ENCODE results near the gene ALDH1L1.
A peak's percentile ranks its signal among the peaks of the same experiment; 100 is the strongest.
"Not testable (repeated sequence)": the region's sequence is repeated elsewhere in the genome, so short reads cannot be mapped to it uniquely, and the experiment has no call there.

Gene ALDH1L1

DNA sequence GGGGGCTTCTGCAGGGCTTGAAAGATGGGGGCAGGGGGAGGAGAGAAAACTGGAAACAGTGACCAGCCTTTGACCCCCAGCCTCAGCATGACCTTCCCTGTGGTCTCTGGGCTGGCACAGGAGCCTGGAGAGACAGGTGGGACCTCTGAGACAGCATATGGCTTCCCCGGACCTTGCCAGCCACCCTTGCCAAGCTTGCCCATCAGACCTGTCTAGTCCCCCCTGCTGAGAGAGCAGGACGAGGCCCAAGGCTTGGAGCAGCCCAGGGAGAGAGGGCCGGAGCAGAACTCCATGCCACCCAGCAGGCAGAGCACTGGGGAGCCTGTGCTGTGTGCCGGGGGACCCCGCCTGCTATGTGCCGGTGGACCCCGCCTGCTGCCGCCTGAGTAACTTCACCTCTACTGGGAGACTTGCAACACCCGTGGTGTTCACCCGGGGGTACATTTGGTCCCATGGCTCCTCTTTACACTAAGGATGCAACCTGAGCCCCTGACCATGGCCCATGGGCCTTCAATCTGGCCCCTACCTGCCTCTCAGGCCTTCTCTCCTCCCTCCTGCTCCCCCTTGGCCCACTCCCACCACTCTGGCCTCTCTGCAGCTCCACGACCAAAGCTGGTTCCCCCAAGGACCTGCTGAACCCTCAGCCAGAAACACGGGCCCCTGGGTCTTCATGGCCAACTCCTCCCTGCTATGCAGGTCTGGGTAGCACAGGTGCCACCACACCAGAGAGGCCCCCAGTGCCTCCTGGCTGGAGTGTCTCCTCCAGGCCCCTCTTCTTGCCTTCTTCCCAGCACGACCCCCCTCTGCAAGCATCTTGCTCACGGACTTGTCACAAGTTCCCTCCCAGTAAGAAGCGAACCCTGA lies 75.4 kb downstream of the ALDH1L1 start:
- no peak for DNase-seq

DNA sequence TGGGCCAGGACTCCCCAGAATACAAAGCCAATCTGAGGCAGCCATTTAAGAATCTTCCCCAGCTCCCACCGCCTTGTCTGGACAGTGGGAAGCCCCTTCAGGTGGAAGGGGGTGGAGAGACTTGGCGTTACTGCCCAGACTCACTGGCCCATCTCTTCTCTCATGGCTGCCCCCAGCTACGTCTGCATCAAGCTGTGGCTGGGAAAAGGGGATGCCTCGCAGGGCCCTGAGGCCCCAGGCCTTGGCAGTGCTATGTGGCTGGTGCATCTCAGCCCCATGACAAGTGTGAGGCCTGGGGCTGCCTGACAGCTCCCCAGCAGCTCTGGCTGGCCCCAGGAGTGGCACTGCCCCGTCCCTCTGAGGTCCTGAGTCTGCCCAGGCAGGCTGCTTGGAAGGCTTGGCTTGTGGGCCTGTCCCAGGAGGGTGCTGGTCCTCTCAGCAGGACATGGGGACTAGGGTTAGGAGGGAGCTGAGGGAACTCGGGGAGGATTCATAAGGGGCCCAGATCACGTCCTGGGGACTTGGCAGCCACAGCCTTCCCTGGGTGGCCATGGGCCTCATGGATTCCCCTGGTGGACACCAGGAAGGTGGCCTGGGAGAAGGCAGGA lies 76.3 kb downstream of the ALDH1L1 start:
- DNase-seq, result no peak

DNA sequence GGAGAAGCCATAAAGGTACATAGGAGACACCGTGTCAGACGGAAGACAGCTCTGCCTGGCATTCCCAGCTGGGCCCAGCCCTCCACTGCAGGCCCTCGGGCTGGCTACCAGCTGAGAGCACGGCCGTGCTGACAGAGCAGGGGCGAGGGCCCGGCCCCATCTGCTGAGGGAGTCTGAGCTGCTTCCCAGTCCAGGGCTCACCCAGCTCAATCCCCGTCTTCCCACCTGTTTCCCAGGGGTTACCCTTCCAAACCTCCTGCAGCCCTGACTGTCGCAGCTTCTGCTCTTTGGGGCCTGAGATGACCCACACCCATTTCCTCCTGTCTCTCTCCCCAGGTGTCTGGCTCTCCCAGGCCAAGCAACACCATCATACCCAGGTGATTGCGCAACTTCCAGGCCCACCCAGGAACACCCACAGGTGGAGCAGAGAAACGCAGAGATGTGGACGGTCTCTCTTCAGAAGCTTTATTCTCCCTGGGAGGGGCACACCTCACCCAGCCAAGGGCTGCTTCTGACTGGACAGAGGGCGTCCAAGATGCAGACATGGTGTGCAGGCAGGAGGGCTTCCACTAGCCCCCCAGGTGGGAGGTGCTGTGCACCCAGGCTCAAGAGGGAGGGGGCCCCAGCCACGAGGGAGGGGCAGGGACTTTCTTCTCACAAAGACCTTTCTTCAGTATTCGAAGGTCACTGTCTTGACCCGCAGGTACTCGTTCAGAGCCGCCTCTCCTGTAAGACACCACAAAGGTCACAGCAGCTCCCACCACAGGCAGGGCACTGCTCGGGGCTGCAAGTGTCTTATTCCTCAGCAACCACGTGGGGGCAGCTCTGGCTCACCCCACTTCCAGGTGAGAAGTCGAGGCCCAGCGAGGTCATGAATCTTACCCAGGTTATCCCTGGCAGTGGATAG lies 77.0 kb downstream of the ALDH1L1 start:
- no peak for DNase-seq

DNA sequence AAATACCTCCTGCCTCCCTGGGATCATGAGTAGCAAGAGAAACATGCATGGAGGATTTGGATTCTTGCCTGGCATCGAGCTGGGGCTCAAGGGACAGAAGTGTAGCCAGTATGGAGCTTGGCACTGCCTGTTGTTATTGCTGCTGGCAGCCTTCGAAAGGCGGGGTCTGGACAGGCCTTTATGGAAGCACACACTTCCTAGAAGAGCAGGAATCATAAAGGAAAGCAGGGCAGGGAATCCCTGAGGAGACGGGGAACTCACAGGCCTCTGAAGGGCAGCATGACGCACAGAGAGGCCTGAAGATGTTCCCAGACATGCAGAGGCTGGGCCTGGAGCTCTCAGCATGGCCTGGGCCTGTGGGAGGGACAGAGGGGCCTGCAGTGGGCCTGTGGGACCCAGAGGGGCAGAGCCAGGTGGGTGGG lies 77.8 kb downstream of the ALDH1L1 start:
- DNase-seq, result no peak

DNA sequence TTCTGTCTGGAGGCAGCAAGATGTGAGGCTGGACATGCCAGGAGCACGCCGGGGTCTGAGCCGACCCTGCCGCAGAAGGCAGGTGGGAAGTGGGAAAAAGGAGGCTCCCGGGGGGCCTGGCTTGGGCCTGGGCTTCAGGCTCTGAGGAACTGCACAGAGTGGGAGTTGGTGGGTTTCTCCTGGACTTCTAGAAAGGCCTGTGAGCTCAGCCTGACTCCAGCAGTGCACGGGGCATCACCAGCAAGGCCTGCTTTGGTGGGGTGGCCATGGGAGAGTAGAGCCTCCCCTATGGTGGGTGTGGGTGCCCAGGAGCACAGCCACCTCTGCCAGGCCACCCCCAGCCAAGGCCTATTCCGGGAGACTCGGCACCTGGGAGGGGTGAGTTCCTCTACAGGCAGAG lies 78.4 kb downstream of the ALDH1L1 start:
- no peak for DNase-seq

DNA sequence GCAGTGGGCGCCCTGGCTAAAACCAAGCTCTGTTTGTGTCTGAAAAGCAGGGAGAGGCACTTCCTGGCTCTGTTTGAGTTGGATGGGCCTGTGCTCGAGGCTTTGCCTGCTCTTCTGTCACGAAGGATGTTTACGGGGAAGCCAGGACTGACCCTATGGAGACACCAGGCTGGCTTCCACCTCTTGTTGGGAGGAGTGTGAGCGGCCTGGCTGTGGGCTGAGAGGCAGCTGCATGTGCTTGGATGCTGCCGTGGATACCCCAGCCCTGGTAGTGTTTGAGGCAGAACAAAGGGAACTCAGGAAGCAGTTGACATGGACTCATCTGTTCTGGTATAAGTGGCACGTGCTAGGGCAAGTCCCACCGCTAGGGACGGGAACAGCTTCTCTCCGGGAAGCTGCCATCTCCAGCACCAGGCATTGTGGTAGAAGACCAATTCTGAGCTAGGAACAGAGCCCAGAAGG lies 78.8 kb downstream of the ALDH1L1 start:
- no peak for DNase-seq

DNA sequence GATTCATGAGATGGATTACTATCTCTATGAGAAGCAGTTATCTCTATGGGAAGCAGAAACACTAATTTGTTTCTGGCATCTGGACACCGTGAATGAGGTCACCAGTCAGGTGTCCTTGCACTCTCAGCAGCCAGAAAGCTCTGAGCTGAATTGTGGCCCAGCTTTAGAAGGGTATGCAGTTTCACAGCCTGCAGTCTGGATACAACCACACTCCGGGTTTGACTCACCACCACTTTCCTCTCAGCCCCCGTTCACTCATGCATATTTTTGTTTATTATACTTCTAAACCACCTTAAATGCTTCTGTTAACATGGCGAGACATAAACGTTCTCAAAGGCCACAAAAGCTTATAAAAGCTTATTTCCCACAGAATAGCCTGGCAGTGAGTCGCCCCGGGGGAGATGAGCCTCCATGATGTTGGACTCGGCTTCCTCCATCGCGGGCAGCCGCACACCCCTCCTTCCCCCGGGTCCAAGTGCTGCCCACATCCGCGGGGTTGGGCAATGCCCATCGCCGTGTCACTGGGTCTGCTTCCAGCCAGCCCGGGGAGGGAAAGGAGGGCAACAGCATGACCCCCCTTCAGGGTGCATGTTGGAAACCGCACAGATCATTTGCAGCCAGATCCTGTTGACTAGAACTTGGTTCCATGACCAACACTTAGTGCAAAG lies 79.6 kb downstream of the ALDH1L1 start:
- DNase-seq, result no peak

DNA sequence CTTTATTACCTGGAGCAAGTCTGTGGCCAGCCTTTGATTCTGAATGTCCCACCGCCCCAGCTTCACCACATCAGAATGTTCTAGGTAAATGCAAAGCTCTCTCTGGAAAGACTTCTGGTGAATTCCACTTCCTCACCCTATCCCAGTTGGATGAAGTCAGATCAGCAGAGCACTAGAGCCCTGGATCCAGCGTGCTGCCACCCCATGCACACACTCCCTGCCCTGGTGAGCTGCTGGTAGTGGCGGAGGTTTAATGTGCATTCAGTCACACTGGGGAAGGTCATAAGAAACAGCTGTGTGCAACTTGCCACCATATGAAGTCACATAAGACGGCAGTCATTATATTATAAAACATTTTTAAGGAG lies 80.1 kb downstream of the ALDH1L1 start:
- DNase-seq, result no peak

DNA sequence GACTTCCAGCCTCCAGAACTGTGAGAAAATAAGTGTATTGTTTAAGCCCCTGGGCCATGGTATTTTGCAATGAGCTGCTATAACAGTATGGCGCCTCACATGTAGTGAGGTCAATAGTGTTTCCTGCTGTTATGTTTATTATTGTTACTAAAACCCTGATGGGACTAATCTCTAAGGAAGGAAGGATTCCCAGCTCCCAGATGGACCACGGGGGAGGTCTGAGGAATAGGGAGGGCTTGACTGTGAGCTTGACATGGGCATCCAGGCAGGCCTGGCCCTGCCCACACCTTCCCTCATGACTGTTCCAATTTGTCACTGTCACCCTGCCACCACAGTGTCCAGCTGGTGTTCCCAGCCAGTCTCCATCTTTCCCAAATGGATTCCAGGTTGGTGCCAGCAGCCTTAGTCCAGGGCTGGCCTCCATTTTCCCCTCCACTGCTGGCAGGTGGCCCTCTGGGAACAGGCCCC lies 82.0 kb downstream of the ALDH1L1 start:
- no peak for DNase-seq

DNA sequence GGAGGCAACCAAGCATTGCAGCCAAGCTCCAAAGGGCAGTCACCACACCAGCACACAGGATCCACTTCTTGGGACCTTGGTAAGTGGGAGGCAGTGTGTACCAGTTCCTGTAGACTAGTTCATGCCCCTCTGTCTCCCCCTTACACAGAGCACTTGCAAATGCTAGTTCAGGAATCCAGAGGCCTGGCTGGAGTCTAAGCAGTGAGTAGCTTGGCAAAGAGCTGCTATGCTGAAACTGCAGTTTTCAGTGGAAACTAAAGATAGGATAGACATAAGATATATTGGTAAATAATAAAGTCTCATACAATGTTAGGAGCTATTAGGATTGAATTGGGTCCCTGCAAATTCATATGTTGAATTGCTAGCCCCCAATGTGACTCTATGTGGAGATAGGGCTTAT lies 82.6 kb downstream of the ALDH1L1 start:
- no peak for DNase-seq

DNA sequence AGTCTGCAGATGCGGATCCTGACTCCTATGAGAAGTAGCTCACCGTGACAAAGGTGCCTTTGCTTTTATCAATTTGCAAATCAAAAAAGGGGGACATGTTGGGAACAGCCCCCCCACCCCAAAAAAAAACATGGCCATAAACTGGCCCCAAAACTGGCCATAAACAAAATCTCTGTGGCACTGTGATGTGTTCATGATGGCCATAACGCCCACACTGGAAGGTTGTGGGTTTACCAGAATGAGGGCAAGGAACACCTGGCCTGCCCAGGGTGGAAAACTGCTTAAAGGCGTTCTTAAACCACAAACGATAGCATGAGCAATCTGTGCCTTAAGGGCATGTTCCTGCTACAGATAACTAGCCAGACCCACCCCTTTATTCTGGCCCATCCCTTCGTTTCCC lies 84.1 kb downstream of the ALDH1L1 start:
- not testable (repeated sequence) for DNase-seq

DNA sequence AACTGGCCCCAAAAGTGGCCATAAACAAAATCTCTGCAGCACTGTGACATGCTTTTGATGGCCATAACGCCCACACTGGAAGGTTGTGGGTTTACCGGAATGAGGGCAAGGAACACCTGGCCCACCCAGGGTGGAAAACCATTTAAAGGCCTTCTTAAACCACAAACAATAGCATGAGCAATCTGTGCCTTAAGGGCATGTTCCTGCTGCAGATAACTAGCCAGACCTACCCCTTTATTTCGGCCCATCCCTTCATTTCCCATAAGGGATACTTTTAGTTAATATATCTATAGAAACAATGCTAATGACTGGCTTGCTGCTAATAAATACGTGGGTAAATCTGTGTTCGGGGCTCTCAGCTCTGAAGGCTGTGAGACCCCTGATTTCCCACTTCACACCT lies 88.3 kb downstream of the ALDH1L1 start:
- not testable (repeated sequence) for DNase-seq

DNA sequence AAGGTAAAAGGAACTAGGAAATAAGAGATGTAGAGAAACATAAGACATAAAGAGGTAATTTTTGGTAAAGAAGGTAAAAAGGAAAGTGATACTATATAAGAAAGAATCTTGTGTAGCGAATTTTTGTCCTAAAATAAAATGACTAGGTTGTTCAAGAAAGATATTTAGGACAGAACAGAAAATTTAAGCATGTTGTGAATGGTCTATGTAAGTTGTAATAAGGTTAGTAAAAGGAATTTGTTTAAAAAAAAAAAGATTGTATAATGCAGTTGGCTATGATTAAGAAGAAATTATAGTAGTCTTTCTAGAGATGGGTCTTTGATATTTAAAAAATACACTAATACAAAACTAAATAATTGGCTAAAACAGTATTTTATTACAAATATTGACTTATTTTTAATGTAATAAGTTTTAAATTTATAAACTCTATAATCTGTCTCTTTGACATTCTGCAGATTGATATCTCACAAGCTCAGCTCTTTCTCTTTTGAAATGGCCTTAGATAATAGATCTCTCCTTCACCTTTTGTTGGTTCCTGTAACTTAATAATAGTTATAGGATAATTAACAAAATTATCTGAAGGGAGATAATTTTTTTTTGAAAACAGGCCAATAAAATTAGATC lies 92.7 kb downstream of the ALDH1L1 start:
- no peak for DNase-seq

DNA sequence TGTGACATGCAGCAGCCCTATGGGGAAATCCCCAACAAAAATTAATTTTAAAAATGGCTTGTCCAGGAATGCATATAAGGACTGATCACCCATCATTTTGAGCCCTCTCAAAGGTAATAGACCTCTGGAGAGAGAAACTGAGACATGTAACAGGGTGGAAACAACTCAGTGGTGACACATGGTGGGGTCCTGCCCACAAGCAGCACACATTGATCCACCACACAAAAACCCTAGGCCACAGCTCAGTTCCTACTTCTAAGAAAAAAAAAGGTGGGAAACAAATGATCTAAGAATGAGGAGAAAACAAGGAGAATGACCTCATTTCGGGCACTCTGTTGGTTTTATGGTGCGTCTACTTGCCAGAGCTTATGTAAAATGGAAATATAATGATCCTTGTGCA lies 94.5 kb downstream of the ALDH1L1 start:
- no peak for DNase-seq

DNA sequence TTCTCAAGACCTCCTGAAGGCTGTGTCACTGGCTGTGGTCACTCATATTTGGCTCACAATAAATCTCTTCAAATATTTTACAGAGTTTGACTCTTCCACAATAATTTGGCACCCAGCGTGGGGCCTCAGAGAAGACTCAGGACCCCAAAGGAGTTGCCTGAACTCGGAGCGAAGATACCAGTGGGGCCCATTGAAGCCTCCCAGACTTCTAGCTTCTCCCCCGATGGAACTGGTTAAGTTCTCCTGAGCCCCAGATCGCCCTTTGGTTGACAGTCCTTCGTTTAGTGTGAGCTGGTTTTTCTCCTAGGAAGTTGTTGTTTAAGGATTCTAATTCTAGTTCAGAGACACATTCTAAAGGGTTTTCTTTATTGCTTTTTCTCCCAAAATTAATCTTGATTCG lies 95.1 kb downstream of the ALDH1L1 start:
- DNase-seq, result no peak

DNA sequence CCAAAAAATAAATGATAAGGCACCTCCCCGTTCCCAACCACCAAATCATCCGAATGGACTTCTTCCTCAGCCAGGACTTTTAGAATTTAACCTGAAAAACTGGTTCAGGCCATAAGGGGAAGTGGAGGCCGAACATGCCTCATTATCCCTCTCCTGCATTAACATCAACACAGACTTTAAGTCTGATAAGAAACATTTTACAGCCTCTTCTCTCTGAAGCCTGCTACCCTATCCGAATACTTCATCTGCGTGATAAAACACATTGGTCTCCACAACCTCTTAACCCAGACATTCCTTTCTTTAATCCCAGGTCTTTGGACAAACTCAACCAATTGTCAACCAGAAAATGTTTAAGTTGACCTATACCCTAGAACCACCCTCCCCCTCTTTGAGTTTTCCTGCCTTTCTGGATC lies 95.6 kb downstream of the ALDH1L1 start:
- no peak for DNase-seq

DNA sequence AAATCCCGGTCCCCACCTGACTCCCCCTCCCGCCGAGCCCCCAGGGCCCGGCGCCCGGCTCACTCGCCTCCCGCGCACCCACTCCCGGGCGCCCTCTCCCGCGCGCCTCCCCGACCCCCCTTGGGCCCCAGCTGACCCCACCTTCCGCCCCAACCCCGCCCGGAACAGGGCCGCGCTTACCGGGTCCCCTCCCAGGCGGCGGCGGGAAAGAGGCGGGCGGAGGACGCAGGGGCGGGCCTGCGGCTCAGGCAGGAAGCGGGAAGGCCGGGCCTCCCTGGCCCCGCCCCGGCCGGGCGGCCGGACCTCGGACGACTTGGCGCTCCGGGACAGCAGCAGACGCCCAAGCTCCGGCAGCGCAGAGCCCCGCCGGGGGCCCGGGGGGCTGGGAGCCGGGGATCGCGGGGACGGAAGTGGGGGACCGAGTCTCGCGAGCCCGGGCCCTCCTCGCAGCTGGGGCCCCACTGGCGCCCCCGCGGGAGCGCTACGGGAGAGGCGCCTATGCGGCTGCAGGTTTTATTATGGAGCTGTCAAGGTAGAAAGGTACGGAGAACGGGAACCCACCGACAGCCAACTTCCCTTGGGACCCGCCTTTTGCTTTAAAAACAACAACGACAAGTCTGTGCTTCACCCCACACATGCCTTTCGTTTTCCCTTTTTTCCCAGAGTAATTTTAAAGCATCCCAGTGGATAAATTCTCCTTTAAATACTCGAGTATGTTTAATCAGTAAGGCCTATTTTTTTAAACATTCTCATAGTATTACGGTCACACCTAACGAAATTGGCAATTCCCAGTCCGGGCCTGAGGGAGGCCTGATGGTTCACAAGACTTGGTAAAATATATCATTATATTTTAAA lies 96.2 kb downstream of the ALDH1L1 start, which contains the start of gene SLC41A3:
Gene SLC41A3, minus strand, starts transcription at position 212 of the 855 bp plus-strand sequence. CDS start 15,905 bp downstream, outside the sequence.
- peak; percentile 81 for DNase-seq

DNA sequence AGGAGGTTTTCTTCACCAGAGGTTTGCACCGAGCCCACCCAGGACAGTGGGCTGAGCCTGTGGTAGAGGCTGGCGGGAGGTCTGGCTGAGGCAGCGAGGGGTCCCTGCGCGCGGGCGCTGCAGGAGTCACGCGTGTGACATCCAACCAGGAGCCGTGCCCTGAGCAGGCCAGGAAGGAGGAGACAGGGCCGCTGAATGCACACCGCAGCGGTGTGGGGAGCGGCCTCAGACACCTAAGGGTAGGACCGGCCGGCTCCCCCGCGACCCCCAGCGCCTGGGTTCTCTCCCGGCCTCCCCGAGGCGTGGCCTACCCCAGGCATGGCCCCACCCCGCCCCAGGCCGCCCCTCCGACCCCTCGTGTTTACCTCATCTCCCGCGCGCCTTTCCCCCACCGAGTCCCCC lies 96.9 kb downstream of the ALDH1L1 start:
- no peak for DNase-seq

DNA sequence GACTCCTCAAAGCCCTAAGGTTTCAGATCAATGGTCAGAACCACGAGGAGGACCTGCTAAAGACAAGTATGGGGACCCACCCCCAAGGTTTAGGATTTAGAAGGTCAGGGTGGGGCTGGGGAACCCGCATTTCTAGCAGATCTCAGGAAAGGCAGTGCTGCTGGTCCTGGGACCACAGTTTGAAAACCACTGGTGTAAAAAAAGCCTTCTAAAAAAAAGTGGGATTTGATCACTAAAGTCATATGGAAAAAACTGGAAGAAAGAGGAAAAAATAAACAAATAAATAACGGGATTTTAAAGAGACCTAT lies 97.3 kb downstream of the ALDH1L1 start:
- DNase-seq, result no peak

DNA sequence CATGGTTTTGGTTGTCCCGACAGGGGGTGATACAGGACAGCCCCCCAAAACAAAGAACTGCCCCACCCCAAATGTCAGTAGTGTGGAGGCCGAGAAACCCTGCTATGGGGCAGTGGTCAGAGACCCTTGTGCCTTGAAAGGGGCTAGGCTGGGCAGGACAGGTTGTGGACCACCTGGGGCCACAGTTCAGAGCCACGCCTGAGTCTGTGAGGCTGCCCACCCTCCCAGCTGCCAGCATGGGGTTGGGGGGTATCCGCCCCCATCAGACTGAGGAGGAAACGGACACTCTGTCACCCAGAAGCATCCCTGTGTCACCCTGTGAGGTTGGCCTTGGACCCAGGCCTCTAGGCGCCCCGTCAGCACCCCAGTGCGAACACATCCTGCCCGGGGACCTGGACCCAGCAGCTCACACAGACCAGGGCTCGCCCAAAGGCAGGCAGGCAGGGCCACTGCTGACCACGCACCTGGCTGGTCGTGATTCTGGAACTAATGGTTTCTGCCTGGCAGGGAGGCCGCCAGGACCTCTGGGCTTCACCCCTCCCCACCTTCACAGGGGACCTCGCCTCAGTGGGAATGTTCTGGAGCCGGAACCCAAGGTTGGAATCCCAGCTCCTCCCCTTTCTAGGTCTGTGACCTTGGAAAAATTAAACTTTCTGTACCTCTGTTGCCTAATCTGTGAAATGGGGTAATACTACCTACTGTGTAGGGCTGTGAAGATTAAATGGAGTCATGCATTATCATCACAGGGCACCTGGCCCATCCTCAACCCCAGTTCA lies 97.8 kb downstream of the ALDH1L1 start:
- DNase-seq, result no peak
